Stimulated activated CD4-positive, alpha-beta T cell treated with anti-CD3 and anti-CD28 coated beads, Interleukin-15, amount 100 ng/mL, for 1 hour (primary cell): ENCODE results near the gene SIK1.
"Not testable (repeated sequence)": the region's sequence is repeated elsewhere in the genome, so short reads cannot be mapped to it uniquely, and the experiment has no call there.

ENCODE experiments used
- DNase-seq, 2 donors: peaks; one replicate each; pipeline ENCODE4 v3.0.0-alpha.2; 2020; ENCODE audit warnings: low read depth in 1 of 2, low spot score in 1 of 2

The SIK1 gene

DNA sequence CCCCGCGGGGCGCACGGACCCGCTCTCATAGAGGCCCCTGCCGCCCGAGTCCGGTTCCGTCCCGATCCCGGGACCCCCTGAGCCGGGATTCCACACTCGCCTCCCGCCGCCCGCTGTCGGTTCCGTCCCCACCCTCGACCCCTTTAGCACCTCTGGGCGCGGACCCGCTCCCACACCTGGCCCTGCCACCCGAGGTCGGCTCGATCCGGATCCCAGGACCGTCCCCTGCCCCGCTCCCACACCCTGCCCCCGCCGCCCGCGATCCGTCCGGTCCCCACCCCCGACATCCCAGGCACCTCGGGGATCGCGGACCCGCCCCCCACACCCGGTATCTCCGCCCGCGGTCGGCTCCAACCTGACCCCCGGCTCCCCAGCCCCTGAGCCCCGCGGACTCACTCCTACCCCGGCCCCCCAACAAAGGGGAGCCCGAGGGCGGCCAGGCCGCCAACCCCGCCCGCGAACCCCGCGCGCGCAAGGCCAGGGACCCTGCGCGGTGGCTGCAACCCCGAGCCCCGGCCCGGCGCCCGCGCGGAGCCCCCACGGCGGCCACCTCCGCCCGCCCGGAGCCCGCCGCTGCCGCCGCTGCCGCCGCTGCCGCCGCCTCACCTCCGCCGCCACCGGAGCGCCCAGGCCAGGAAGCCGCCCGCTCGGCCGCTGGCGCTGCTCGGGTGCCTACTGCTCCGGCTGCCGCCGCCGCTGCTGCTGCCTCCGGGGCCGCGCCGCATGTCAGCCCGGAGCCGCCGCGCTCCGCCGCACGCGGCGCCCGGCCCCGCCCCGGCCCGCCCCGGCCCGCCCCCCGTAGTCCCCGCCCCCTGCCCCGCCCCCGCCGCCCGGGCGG is at the start of gene SIK1:
TSS of gene SIK1 (minus strand) at position 728 of the 838 bp plus-strand sequence. CDS start 953 bp downstream, outside the sequence.
- not testable (repeated sequence) for DNase-seq

DNA sequence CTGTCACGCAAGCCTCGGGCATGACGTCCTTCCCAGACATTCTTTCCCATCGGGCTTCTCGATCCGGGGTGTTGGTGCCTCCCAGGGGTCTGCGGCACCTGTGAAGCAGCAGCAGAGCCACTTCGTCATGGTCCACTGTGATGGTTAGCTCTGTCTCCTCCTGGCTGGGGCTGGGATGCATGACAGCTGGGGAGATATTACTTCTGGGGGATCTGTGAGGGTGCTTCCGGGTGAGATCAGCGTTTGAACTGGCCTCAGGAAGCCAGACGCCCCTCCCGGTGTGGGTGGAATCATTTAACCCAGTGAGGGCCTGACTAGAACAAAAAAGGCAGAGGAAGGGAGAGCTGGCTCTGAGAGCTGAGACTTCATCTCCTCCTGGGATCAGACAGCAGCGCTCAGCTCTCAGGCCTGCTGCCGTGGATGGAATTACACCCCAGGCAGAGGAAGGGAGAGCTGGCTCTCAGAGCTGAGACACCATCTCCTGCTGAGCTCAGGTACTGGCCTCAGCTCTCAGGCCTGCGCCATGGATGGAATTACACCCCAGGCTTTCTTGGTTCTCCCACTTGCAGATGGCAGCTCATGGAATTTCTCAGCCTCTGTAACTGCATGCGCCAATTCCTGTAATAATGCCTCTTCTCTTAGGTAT is 44.8 kb upstream of the SIK1 start:
- DNase-seq: not testable (repeated sequence)

- DNase-seq: not testable (repeated sequence)
Measured at GRCh38 chr21:43469719-43470458, 43.0 kb upstream of the SIK1 start.

- DNase-seq: no peak
Measured at GRCh38 chr21:43467785-43468184, 40.9 kb upstream of the SIK1 start.

- not testable (repeated sequence) for DNase-seq
Measured at GRCh38 chr21:43465159-43465558, 38.2 kb upstream of the SIK1 start.

DNA sequence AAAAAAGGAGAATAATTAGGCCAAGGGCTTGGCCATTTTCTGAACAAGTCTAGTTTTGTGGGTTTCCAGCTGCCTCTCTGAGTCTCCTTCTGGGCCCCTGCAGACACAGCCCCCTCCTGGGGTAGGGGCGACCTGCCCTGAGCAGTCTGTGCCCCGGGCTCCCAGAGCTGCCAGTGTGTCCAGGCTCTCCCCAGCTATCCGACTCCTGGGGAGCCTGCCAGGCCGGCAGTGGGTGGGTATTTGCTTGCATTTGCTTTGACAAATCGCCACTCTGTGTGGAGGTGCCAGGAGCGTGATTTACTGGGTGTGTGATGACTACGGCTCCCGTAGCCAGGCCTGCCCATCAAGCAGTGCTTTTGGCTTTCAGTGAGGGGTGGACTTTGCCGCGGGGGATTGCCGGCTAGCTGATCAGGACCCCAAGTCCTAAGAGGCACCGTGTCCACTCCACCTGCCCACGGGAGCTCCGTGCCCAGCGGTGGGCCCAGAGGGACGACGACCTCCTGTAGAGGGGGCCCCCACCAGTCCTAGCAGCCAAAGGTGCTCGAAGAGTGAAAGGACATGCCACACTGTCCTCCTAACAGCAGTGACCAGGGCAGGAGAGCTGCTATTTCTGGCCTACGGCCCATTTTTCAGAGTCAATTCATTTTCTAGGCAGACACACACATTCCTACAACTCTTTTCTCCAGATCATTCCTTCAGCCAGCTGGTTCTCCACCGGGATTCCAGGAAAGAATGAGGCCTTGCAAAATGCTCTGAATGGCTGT is 36.7 kb upstream of the SIK1 start:
- not testable (repeated sequence) for DNase-seq

DNA sequence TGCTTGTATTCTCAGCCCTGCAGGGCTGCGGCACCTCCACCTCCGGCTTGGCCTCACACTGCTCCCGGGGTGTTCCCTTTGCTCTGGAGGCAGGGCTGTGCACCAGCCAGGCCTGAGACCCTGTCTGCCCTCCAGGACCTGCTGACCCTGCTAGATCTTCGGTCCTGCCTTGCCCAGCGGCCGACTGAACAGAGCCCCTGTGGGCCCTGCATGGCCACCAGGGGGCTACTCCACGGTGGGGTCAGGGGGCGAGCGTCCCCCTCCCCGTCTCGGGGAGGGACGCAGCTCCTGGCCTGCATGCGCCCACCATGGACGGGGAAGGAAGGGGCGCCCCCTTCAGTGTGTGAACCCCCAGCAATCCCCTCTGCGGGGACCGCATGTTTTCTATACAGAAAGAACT is 36.0 kb upstream of the SIK1 start:
- DNase-seq: not testable (repeated sequence)

DNA sequence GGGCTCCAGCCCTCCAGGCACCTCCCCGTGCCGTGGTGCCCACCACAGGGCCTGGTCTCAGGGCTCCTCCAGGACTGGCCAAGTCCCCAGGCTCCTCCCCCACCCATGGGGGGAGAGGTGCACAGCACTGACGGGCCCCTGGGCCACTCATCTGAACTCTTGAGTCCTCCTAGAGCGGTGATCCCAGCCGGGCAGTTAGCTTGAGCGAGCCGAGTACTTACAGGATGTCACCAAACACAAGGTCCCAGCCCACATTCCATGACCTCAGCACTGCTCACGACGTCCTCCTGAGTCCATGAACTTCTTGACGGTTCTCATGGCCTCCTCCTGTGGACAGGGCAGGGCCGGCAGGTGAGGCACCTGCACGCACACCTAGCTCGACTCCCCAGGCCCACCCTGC is 33.5 kb upstream of the SIK1 start:
- DNase-seq: not testable (repeated sequence)

GRCh38 chr21:43458995-43459394 is 32.1 kb upstream of the SIK1 start:
- DNase-seq: not testable (repeated sequence)

DNA sequence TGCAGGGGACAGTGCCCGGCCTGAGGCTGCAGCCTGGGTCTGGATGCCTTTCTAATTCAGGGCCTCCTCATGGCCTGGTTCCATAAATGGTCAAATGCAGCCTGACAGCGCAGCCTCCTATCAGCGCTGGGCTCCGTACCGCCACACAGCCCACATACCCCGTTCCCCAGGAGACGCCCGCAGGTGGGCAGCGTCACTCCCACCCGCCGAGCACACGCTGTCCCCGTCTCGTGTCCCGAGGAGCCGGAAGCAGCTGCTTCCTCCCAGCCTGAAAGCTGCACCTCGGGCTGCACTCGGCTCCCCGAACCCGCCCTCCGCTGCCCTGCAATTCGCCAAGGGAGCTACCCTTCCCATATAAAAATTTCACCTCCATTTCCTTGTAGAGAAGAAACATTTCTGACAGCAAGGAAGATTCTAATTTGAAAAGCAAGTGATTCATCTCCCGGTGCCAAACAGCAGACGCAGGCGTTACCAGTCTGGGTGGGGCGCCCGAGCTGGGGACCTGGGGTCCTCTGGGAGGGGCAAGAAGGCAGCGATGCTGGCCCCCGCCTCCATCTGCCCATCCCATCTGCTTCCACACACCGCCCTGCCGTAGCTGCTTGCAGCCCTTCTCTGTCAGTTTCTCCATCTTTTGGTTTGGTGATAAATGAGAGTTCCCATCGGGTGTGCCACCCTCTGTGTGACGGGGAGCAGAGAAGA is 29.8 kb upstream of the SIK1 start:
- DNase-seq: not testable (repeated sequence)

DNA sequence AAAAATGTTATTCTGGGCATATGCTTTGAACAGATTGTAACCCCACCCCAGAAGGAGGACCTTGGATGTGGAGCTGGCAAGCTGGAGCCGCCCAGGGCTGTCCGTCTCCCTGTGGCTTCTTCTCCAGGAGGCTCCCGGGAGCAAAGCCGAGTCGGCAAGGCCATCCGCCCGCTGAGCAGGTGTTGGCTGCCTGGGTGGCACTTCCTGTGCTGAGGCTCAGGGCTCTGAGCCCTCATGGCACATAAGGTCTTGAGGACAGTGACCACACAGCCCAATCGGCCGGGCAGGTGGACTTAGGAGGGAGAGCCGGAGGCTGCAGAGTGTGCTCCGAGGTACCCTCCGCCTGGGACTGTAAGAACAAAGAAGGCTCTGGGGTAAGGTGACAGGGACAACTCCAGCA is 28.8 kb upstream of the SIK1 start:
- DNase-seq: not testable (repeated sequence)

DNA sequence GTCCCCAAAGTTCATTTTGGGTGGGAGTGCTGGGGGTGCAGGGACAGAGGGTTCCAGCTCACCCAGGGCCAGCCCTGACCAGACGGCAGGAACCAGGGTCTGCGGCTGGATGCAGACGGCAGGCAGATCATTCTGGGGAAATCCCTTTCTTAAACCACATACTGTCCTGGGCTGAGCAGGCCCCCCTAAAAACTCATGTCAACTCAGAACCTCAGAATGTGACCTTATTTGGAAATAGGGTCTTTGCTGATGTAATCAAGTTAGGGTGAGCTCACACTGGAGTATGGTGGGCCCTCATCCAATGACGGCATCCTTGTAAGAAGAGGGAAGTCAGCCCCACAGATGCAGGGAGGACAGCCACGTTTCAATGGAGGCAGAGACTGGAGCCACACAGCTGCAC is 27.2 kb upstream of the SIK1 start:
- not testable (repeated sequence) for DNase-seq

DNA sequence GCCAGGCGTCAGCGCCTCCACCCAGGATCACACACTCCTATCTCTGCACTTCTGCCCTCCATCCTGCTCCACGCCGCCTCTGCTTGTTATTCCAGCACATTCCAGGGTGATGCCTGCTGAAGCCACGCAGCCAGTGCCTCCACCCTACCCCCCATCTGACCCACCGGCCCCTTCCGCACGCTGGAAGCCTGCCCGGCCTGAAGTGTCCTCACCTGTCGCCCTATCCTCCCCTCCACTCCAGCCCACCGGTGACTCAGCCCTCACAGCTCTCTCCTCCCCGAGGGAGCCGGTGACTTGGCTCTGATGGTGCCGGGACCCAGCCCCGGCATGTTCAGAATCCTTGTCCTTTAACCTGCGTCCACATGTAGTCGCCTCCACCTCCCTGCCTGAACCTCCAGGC is 24.9 kb upstream of the SIK1 start:
- not testable (repeated sequence) for DNase-seq

DNA sequence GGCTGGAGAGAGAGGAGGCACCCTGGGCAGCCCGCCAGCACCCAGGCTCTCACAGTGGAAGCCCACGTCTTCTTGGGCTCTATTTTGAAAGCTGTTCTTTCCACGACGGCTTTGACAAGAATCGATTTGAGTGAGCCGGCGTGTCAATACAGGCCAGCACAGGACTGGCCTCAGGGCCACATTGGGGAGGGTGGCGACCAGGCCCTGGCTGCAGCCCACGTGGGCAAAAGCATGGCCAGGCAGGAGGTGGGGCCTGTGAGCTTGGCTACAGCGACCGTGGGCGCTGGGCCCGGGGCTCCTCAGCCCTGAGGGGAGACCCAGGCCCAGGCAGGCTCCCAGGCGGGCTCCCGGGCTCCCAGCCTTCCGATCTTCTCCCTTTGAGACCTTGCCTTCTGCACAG is 23.4 kb upstream of the SIK1 start:
- not testable (repeated sequence) for DNase-seq

GRCh38 chr21:43447353-43447977 is 20.5 kb upstream of the SIK1 start:
- DNase-seq: not testable (repeated sequence)

- DNase-seq: not testable (repeated sequence)
Measured at GRCh38 chr21:43446277-43446932, 19.5 kb upstream of the SIK1 start.

DNA sequence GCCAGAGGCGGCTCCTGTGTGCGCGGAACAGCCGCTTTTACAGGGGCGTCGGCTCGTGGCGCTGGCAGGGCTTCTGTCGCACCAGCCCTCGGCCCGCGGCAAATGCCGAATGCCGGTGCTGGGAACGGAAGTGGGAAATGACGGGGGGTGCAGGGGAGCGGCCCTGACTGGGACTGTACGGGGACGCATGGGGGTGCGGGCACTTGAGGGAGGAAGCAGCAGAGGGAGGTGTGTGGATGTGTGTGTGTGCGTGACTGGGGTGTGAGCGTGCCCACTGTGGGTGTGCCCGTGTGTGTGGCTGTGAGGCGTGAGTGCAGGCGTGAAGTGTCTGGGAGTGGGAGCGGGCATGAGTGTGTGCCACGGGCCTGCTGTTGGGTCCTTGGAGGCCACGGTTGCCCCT is 17.6 kb upstream of the SIK1 start:
- DNase-seq: not testable (repeated sequence)

DNA sequence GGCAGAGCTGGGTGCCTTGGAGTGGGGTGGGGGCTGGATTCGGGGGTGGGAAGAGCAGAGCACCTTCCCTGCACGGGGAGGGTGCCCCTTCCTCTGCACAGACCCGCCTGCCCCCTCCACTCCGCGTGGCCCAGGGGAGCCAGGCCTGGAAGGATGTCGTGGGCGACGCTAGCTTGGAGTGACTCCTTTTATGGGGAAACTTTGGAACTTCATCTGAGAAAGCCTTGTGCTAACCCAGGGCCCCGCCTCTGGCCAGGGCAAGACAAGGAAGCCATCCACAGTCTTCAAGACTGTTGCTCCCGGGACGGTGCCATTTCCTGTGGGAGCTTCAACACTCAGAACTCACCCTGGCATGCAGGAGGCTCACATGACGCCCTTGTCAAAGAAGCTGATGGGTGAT is 15.6 kb upstream of the SIK1 start:
- DNase-seq: not testable (repeated sequence)
